Suprapubic skin (tissue), 4 donors: ENCODE data around the gene LRRC25. TPM values are rescaled to one million over a fixed set of nuclear protein-coding genes. Genes with fewer than 3 reads are reported as not detected.

Experiments used
- DNase-seq, 2 donors: peaks; one replicate each; pipeline ENCODE4 v3.0.0-alpha.2; 2019; ENCODE audit warnings: low spot score in 2 of 2
- H3K27ac ChIP-seq: fragments of 200-600 bp; sonication (generic); one replicate; pipeline ENCODE4 v1.5.1; 2019
- H3K27me3 ChIP-seq: fragments of 200-600 bp; sonication (generic); one replicate; pipeline ENCODE4 v1.5.1; 2019
- H3K36me3 ChIP-seq: fragments of 200-600 bp; sonication (generic); one replicate; pipeline ENCODE4 v1.5.1; 2019
- H3K4me1 ChIP-seq: fragments of 200-600 bp; sonication (generic); one replicate; pipeline ENCODE4 v1.5.1; 2019
- H3K4me3 ChIP-seq: fragments of 200-600 bp; sonication (generic); one replicate; pipeline ENCODE4 v1.5.1; 2019; ENCODE audit warnings: mild to moderate bottlenecking
- H3K9me3 ChIP-seq: fragments of 200-600 bp; sonication (generic); one replicate; pipeline ENCODE4 v1.5.1; 2019
- EP300 ChIP-seq: sonication (generic); formaldehyde crosslinking; IDR thresholded peaks from one replicate; pipeline ENCODE4 v1.6.1; 2017; ENCODE audit warnings: antibody characterized with exemption
- POLR2A ChIP-seq, 2 donors: fragments of 450-650 bp; IDR thresholded peaks; one replicate each; pipeline ENCODE4 v1.6.1; 2017; ENCODE audit warnings: antibody characterized with exemption in 2 of 2, mild to moderate bottlenecking in 2 of 2, moderate library complexity in 2 of 2
- POLR2AphosphoS5 ChIP-seq, 3 donors: sonication (generic); formaldehyde crosslinking; IDR thresholded peaks; one replicate each; pipeline ENCODE4 v1.6.1; 2017; ENCODE audit warnings: antibody characterized with exemption in 3 of 3
- WGBS: methylation state at CpG from one replicate; pipeline ENCODE4 v1.1.5; 2018; 5-methylcytosine and 5-hydroxymethylcytosine counted together
- total RNA-seq, 4 donors: library from RNA; depleted of rRNA; stranded (reverse); fragments of >200 nt; gene quantifications; one replicate each; pipeline ENCODE4 v1.1.0, GENCODE V29; 2016
- TF ChIP-seq, protein P1 (sequence below), 2 donors: fragments of 200-600 bp in 1 of 2; fragments of 450-650 bp in 1 of 2; sonication (generic) in 1 of 2; IDR thresholded peaks; one replicate each; pipeline ENCODE4 v1.5.1; 2016 to 2019; ENCODE audit warnings: antibody characterized with exemption in 2 of 2, mild to moderate bottlenecking in 1 of 2, moderate library complexity in 1 of 2

LRRC25 gene
- total RNA-seq, 4 donors from 2014 or later, result 0.59 to 0.79 (median 0.73) TPM; not detected in 1

DNA sequence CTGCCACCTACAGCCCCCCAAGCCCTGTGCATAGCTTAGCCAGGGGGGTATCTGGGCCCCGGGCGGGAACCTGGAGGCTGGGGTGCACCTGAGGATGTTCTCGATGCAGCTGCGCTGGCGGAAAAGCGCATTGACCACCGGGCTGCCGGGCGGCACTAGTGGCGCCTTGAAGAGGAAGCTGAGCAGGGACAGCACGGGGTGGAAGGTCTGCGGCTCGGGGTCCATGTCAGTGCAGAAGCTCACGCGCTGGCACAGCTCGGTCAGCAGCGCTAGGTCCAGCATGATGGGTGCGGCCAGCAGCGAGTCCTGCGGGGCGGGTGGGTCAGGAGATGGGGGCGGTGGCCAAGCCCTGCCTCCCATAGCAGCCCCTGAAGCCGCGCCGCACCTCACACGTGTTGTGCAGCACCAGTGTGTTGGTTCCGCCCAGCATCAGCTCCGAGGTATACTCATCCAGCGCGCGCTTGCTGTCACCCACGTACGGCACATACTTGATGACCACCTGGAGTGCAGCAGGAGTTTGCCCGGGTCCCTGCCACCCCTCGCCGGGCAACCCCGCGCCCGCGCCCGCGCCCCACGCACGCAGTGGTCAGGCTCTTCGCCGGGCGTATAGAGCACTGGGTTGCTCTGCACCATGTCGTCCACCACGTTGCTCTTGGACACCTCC, 37.9 kb upstream of the LRRC25 start:
- H3K27ac ChIP-seq, result no peak overlapping the region
- WGBS, result 94% methylated on average over 48 of the region's 49 CpGs

DNA sequence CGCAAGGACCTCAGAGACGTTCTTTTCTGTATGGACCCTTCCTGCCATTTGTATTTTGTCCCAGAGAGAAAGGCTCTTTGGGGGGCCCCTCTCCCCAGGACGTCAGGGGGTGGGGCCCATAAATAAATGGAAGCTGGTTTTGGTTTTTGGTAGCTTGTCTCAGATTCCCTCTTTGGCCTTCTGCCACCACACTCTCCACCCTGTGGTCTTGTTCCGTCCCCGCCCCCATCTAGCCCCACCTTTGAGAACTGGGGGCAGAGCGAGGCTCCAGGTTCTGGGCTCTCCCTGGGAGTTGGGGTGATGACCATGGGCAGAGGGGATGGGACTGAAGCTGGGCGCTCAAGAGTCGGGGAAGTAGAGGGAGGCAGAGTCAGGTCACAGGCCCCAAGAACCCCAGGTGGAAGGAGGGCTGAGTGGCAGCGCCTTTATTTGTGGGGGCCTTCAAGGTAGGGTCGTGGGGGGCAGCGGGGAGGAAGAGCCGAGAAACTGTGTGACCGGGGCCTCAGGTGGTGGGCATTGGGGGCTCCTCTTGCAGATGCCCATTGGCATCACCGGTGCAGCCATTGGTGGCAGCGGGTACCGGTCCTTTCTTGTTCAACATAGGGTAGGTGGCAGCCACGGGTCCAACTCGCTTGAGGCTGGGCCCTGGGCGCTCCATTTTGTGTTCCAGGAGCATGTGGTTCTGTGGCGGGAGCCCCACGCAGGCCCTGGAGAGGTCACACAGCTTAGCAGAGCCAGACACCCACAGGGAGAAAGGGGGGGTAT, 37.2 kb upstream of the LRRC25 start:
- no peaks in the 10 kb centered on the region for H3K36me3 ChIP-seq
- no peaks in the 10 kb centered on the region for H3K9me3 ChIP-seq
- 84% methylated on average over 19 of the region's 21 CpGs for WGBS
- peak overlapping the region; percentile 49 for H3K4me3 ChIP-seq
- no peak overlapping the region for H3K27ac ChIP-seq
- peaks cover 56% of the 10 kb centered on the region for H3K4me1 ChIP-seq
- TF ChIP-seq EP300 (no peak), POLR2AphosphoS5 (IDR thresholded peaks at IDR 0.05) (no peak), POLR2A (IDR thresholded peaks at IDR 0.05) (no peak)
- TF ChIP-seq, protein P1, sequence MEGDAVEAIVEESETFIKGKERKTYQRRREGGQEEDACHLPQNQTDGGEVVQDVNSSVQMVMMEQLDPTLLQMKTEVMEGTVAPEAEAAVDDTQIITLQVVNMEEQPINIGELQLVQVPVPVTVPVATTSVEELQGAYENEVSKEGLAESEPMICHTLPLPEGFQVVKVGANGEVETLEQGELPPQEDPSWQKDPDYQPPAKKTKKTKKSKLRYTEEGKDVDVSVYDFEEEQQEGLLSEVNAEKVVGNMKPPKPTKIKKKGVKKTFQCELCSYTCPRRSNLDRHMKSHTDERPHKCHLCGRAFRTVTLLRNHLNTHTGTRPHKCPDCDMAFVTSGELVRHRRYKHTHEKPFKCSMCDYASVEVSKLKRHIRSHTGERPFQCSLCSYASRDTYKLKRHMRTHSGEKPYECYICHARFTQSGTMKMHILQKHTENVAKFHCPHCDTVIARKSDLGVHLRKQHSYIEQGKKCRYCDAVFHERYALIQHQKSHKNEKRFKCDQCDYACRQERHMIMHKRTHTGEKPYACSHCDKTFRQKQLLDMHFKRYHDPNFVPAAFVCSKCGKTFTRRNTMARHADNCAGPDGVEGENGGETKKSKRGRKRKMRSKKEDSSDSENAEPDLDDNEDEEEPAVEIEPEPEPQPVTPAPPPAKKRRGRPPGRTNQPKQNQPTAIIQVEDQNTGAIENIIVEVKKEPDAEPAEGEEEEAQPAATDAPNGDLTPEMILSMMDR (IDR thresholded peaks at IDR 0.05), result no peak
- H3K27me3 ChIP-seq, result no peaks in the 10 kb centered on the region
- no peak for DNase-seq

More for the DNA sequence above, 37.9 kb upstream of the LRRC25 start:
- Histone ChIP-seq H3K27me3 (no peaks in the 10 kb centered on the region), H3K36me3 (no peaks in the 10 kb centered on the region), H3K4me1 (peaks cover 57% of the 10 kb centered on the region), H3K9me3 (no peaks in the 10 kb centered on the region), H3K4me3 (no peak overlapping the region)
- no peak for DNase-seq
- TF ChIP-seq POLR2AphosphoS5 (IDR thresholded peaks at IDR 0.05) (no peak), POLR2A (IDR thresholded peaks at IDR 0.05) (no peak)
- TF ChIP-seq, protein P1 (IDR thresholded peaks at IDR 0.05), result no peak

DNA sequence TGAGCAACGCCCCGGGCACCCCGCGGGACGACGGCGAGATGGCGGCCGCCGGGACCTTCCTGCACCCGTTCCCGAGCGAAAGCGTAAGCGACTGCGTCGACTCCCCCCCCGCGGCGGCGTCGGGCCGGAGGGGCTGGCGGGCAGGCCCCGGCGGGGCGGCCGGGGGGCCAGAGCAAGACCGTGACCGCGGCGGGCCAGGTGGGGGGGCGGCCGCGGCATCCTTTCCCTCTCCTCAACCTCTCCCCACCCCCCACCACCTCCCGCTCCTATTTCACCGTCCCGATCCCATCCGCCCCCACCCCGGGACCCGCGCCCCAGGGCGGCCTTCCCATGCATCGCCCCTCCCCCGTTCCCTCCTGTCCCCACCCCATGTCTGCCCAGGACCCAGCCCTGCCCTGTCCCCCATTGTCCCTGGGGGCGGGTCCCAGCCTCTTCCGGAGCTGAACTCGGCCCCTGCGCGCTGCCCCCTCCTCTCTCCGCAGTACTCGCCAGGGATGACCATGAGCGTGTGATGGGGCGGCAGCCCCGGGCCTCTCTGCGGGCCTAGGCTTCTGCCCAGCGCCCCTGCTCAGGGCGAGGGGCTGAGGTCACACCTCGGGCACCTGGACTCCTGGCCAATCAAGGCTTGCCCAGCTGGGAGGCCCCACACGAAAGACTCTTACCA, 36.4 kb upstream of the LRRC25 start:
- peak overlapping the region; percentile 49 for H3K4me3 ChIP-seq

DNA sequence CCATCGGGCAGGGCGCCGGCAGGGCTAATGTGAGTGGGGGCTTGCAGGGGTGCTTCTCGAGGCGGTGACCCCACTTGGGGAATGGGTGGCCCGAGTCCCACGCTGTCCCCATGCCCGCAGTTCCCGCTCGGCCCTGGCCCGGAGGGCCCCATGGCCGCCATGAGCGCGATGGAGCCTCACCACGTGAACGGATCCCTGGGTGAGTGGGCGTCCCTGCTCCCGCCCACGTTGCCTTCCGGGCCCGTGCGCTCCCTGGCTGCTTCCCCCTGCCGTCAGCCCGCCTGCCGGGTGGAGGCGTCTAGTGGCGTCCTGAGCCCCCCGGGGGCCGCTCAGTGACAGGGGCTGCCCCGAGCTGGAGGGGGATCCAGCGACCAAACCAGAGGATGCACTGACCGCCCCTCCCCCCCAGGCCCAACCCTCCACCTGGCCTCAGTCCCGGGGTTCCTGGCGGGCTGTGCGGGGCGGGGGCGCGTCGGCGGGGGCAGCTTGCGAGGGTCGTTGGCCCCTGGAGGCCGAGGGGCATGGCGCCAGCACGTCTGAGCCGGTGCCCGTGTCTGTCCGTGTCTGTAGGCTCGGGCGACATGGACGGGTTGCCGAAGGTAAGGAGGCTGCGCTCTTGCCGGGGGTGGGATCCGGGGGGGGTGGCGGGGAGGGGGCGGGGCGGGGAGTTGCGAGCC, 35.7 kb upstream of the LRRC25 start:
- Histone ChIP-seq H3K9me3 (no peaks in the 10 kb centered on the region), H3K27me3 (no peaks in the 10 kb centered on the region), H3K4me3 (peak overlapping the region; percentile 49), H3K27ac (no peak overlapping the region), H3K36me3 (no peaks in the 10 kb centered on the region), H3K4me1 (peaks cover 56% of the 10 kb centered on the region)
- WGBS, result 9% methylated on average over 28 of the region's 59 CpGs
- DNase-seq, result peak in 1 of 2 donors; percentile 73
- TF ChIP-seq EP300, result no peak
- TF ChIP-seq POLR2AphosphoS5 (IDR thresholded peaks at IDR 0.05), result no peak
- TF ChIP-seq POLR2A (IDR thresholded peaks at IDR 0.05), result no peak
- TF ChIP-seq, protein P1 (IDR thresholded peaks at IDR 0.05), result no peak

More for the DNA sequence above, 36.4 kb upstream of the LRRC25 start:
- H3K27me3 ChIP-seq, result no peaks in the 10 kb centered on the region
- H3K27ac ChIP-seq, result no peak overlapping the region
- no peak for DNase-seq
- no peaks in the 10 kb centered on the region for H3K9me3 ChIP-seq
- TF ChIP-seq, protein P1 (IDR thresholded peaks at IDR 0.05), result no peak
- no peak for TF ChIP-seq POLR2A (IDR thresholded peaks at IDR 0.05)
- TF ChIP-seq POLR2AphosphoS5 (IDR thresholded peaks at IDR 0.05), result no peak
- no peak for TF ChIP-seq EP300
- H3K36me3 ChIP-seq, result no peaks in the 10 kb centered on the region
- H3K4me1 ChIP-seq, result peaks cover 56% of the 10 kb centered on the region
- 32% methylated on average over 21 of the region's 60 CpGs for WGBS
